ENCODE data around the gene FKBP5. TPM values are rescaled to one million over a fixed set of nuclear protein-coding genes. Genes with fewer than 3 reads are reported as not detected.

FKBP5 gene
- total RNA-seq, 1 donor from 2014 or later = 5.9 TPM

- Mint-ChIP-seq H3K4me1 (ENCODE audit: low read depth) (peaks cover 1% of the 10 kb centered on the region), H3K36me3 (ENCODE audit: insufficient read depth) (no peaks in the 10 kb centered on the region), H3K4me3 (ENCODE audit: low read depth) (no peak overlapping the region), H3K27ac (no peak overlapping the region), H3K9me3 (ENCODE audit: low read depth) (no peaks in the 10 kb centered on the region), H3K27me3 (peaks cover 3% of the 10 kb centered on the region)
- no peak for DNase-seq (ENCODE audit: low spot score, unreplicated experiment)
- TF ChIP-seq CTCF (IDR thresholded peaks at IDR 0.05; ENCODE audit: unreplicated experiment) = no peak
Measured at GRCh38 chr6:35643162-35643535, 45.6 kb downstream of the FKBP5 start.

GRCh38 chr6:35642471-35643161, 46.1 kb downstream of the FKBP5 start:
- Mint-ChIP-seq H3K4me3 (ENCODE audit: low read depth) (no peak overlapping the region), H3K36me3 (ENCODE audit: insufficient read depth) (no peaks in the 10 kb centered on the region), H3K4me1 (ENCODE audit: low read depth) (peaks cover 1% of the 10 kb centered on the region), H3K27ac (no peak overlapping the region), H3K9me3 (ENCODE audit: low read depth) (no peaks in the 10 kb centered on the region), H3K27me3 (peaks cover 3% of the 10 kb centered on the region)
- no peak for TF ChIP-seq CTCF (IDR thresholded peaks at IDR 0.05; ENCODE audit: unreplicated experiment)
- no peak for DNase-seq (ENCODE audit: low spot score, unreplicated experiment)

GRCh38 chr6:35640017-35640664, 48.6 kb downstream of the FKBP5 start:
- H3K4me3 Mint-ChIP-seq (ENCODE audit: low read depth) = no peak overlapping the region
- H3K27ac Mint-ChIP-seq = no peak overlapping the region
- no peaks in the 10 kb centered on the region for H3K9me3 Mint-ChIP-seq (ENCODE audit: low read depth)
- no peaks in the 10 kb centered on the region for H3K27me3 Mint-ChIP-seq
- H3K36me3 Mint-ChIP-seq (ENCODE audit: insufficient read depth) = no peaks in the 10 kb centered on the region
- H3K4me1 Mint-ChIP-seq (ENCODE audit: low read depth) = peaks cover 2% of the 10 kb centered on the region
- no peak for DNase-seq (ENCODE audit: low spot score, unreplicated experiment)
- TF ChIP-seq CTCF (IDR thresholded peaks at IDR 0.05; ENCODE audit: unreplicated experiment) = no peak

GRCh38 chr6:35638679-35639078, 50.0 kb downstream of the FKBP5 start:
- Mint-ChIP-seq H3K27me3 (no peaks in the 10 kb centered on the region), H3K4me1 (ENCODE audit: low read depth) (peaks cover 2% of the 10 kb centered on the region), H3K4me3 (ENCODE audit: low read depth) (no peak overlapping the region), H3K27ac (no peak overlapping the region), H3K36me3 (ENCODE audit: insufficient read depth) (no peaks in the 10 kb centered on the region), H3K9me3 (ENCODE audit: low read depth) (no peaks in the 10 kb centered on the region)
- TF ChIP-seq CTCF (IDR thresholded peaks at IDR 0.05; ENCODE audit: unreplicated experiment) = no peak
- DNase-seq (ENCODE audit: low spot score, unreplicated experiment) = no peak

GRCh38 chr6:35637911-35638310, 50.8 kb downstream of the FKBP5 start:
- H3K9me3 Mint-ChIP-seq (ENCODE audit: low read depth) = no peaks in the 10 kb centered on the region
- H3K27me3 Mint-ChIP-seq = no peaks in the 10 kb centered on the region
- H3K4me3 Mint-ChIP-seq (ENCODE audit: low read depth) = no peak overlapping the region
- no peak for TF ChIP-seq CTCF (IDR thresholded peaks at IDR 0.05; ENCODE audit: unreplicated experiment)
- H3K4me1 Mint-ChIP-seq (ENCODE audit: low read depth) = peaks cover 1% of the 10 kb centered on the region
- no peak for DNase-seq (ENCODE audit: low spot score, unreplicated experiment)
- no peaks in the 10 kb centered on the region for H3K36me3 Mint-ChIP-seq (ENCODE audit: insufficient read depth)
- no peak overlapping the region for H3K27ac Mint-ChIP-seq
